ACHN (cell line): ENCODE measurements around the gene POFUT1.
"Not testable (repeated sequence)": the region's sequence is repeated elsewhere in the genome, so short reads cannot be mapped to it uniquely, and the experiment has no call there.

Experiments used
- DNase-seq: peaks from one replicate; pipeline ENCODE4 v3.0.0-alpha.2; 2015
- in situ Hi-C: cut with HindIII; loops from 2 replicates; pipeline ENCODE4 v1.10.0; 2017; ENCODE audit warnings: low sequenced_read_pairs, low pct_ligation_motif_present, low pct_unique_long_range_greater_than_20kb

The POFUT1 gene

GRCh38 chr20:32246208-32246607 is 38.5 kb downstream of the POFUT1 start:
- in situ Hi-C loops, DNase-seq: not testable (repeated sequence)

- no peak for DNase-seq
- in situ Hi-C loops: no loop called here
These were observed 40.4 kb downstream of the POFUT1 start for GRCh38 chr20:32248043-32248442.

- in situ Hi-C loops: no loop called here
- no peak for DNase-seq
These were observed 41.5 kb downstream of the POFUT1 start for GRCh38 chr20:32249030-32249738.

GRCh38 chr20:32251470-32251869 is 43.8 kb downstream of the POFUT1 start:
- in situ Hi-C loops: no loop called here
- DNase-seq: no peak

- no peak for DNase-seq
These were observed 44.5 kb downstream of the POFUT1 start for GRCh38 chr20:32252189-32252588.

GRCh38 chr20:32260973-32261372 is 53.3 kb downstream of the POFUT1 start:
- in situ Hi-C loops, DNase-seq: not testable (repeated sequence)

More at GRCh38 chr20:32252189-32252588, 44.5 kb downstream of the POFUT1 start:
- in situ Hi-C loops: no loop called here

- in situ Hi-C loops: no loop called here
- DNase-seq: no peak
These were observed 54.0 kb downstream of the POFUT1 start for GRCh38 chr20:32261644-32262043.

- no peak for DNase-seq
- in situ Hi-C loops: no loop called here
These were observed 55.8 kb downstream of the POFUT1 start for GRCh38 chr20:32263398-32263954.

GRCh38 chr20:32271620-32272019 is 63.9 kb downstream of the POFUT1 start:
- in situ Hi-C loops: no loop called here
- DNase-seq: no peak

GRCh38 chr20:32274359-32274758 is 66.7 kb downstream of the POFUT1 start:
- DNase-seq: no peak
- in situ Hi-C loops: no loop called here

GRCh38 chr20:32275163-32275562 is 67.5 kb downstream of the POFUT1 start:
- in situ Hi-C loops, DNase-seq: not testable (repeated sequence)

- in situ Hi-C loops: no loop called here
- peak; percentile 83 for DNase-seq
These were observed 69.9 kb downstream of the POFUT1 start, which contains the start of gene KIF3B for GRCh38 chr20:32277361-32278198. KIF3B (plus strand) TSS chr20:32277651; CDS start chr20:32309778, 32,127 bp downstream.

- DNase-seq: no peak
- in situ Hi-C loops: no loop called here
These were observed 70.5 kb downstream of the POFUT1 start for GRCh38 chr20:32278199-32278643.

- in situ Hi-C loops: no loop called here
- DNase-seq: no peak
These were observed 74.0 kb downstream of the POFUT1 start for GRCh38 chr20:32281711-32282110.

GRCh38 chr20:32282461-32282860 is 74.8 kb downstream of the POFUT1 start:
- in situ Hi-C loops: no loop called here
- DNase-seq: no peak

GRCh38 chr20:32285082-32285620 is 77.5 kb downstream of the POFUT1 start:
- in situ Hi-C loops: no loop called here
- DNase-seq: no peak

- DNase-seq: no peak
These were observed 78.1 kb downstream of the POFUT1 start for GRCh38 chr20:32285621-32286371.

GRCh38 chr20:32287231-32287638 is 79.6 kb downstream of the POFUT1 start:
- no peak for DNase-seq
- in situ Hi-C loops: no loop called here

More at GRCh38 chr20:32285621-32286371, 78.1 kb downstream of the POFUT1 start:
- in situ Hi-C loops: no loop called here
